Upper lobe of left lung (tissue), 4 donors: ENCODE measurements around the gene RPRD1B.

ENCODE experiments used
- EP300 ChIP-seq, 4 donors: sonication (generic); formaldehyde crosslinking; IDR thresholded peaks; one replicate each; pipeline ENCODE4 v1.5.1; 2017; ENCODE audit warnings: antibody characterized with exemption in 4 of 4, control low read depth in 2 of 4
- POLR2A ChIP-seq, 4 donors: fragments of 450-650 bp; IDR thresholded peaks; one replicate each; pipeline ENCODE4 v1.5.1; 2016 to 2017; ENCODE audit warnings: antibody characterized with exemption in 4 of 4, mild to moderate bottlenecking in 2 of 4
- POLR2AphosphoS5 ChIP-seq, 2 donors: sonication (generic); formaldehyde crosslinking; IDR thresholded peaks; one replicate each; pipeline ENCODE4 v1.5.1; 2017; ENCODE audit warnings: antibody characterized with exemption in 2 of 2
- TF ChIP-seq, protein P1 (sequence below), 6 experiments: fragments of 450-650 bp in 4 of 6; fragments of 200-600 bp in 2 of 6; sonication (generic) in 2 of 6; IDR thresholded peaks; one replicate each; pipeline ENCODE4 v1.5.1; 2016 to 2019; ENCODE audit warnings: antibody characterized with exemption in 6 of 6

DNA sequence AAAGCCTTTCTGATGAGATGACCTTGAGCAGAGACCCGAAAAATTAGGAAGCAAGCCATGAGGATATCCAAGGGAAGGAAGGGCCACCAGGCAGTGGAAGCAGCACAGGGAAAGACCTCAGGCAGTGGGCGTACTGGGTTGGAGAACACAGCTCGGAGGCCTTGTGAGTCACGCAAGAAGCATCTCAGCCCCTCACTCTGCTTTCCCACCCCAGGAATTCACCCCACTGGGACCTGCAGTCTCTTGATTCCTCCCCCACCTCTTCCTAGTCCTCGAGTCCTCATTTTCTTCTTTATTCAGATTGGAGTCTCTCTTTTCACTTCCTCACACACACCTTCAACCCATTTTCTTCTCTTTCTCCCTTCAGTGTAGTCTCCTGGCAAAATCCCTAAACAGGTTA, 27.0 kb downstream of the RPRD1B start:
- TF ChIP-seq, protein P1, sequence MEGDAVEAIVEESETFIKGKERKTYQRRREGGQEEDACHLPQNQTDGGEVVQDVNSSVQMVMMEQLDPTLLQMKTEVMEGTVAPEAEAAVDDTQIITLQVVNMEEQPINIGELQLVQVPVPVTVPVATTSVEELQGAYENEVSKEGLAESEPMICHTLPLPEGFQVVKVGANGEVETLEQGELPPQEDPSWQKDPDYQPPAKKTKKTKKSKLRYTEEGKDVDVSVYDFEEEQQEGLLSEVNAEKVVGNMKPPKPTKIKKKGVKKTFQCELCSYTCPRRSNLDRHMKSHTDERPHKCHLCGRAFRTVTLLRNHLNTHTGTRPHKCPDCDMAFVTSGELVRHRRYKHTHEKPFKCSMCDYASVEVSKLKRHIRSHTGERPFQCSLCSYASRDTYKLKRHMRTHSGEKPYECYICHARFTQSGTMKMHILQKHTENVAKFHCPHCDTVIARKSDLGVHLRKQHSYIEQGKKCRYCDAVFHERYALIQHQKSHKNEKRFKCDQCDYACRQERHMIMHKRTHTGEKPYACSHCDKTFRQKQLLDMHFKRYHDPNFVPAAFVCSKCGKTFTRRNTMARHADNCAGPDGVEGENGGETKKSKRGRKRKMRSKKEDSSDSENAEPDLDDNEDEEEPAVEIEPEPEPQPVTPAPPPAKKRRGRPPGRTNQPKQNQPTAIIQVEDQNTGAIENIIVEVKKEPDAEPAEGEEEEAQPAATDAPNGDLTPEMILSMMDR (IDR thresholded peaks at IDR 0.05): no peak
- TF ChIP-seq POLR2A (IDR thresholded peaks at IDR 0.05) (no peak), EP300 (IDR thresholded peaks at IDR 0.05) (no peak), POLR2AphosphoS5 (IDR thresholded peaks at IDR 0.05) (no peak)
